ENCODE data around the gene ACTMAP.
"Not testable (repeated sequence)": the region's sequence is repeated elsewhere in the genome, so short reads cannot be mapped to it uniquely, and the experiment has no call there.

Gene ACTMAP, protein sequence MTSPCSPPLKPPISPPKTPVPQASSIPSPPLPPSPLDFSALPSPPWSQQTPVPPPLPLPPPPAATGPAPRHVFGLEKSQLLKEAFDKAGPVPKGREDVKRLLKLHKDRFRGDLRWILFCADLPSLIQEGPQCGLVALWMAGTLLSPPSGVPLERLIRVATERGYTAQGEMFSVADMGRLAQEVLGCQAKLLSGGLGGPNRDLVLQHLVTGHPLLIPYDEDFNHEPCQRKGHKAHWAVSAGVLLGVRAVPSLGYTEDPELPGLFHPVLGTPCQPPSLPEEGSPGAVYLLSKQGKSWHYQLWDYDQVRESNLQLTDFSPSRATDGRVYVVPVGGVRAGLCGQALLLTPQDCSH

DNA sequence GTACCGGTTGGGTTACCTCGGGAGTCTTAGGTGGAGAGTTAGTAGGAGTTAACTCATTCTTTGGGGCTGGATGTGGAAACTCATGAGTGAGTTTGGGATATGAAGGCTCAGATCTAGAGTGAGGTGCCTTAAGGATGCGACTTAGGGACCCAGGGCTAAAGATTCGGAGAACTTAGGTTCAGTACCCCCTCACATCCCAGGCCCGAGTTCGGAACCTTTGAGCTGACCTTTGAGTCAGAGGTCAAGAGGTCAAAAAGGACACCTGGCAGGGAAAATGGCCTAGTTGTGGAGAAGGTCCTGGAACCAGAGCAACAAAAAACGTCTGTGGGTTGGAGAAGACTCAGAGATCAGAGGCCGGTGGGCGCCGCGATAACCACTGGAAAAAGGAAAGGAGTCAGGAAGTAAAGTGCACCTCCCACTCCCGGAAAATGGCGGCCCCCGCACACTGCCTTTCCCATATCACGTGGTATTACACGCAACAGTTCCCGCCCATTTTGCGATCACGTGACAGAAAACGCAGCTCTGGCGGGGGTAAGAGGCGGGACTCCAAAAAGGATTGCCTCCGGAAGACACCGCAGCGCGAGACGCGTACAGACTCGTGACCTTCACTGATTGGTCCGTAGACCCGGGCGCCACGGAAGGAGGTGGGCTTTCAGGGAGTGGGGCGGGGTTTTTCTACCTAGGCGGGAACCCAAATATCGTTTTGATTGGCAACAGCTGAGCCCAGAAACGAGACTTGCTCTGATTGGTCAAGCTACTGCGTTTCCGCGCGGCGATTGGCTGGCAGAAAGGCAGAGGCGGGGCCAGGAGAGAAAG is at the start of gene ACTMAP:
TSS of gene ACTMAP (minus strand) at position 420 of the 816 bp plus-strand sequence. CDS start 674 bp downstream, outside the sequence.
- peak; percentile 100 for DNase-seq (ENCODE audit: low spot score)

DNA sequence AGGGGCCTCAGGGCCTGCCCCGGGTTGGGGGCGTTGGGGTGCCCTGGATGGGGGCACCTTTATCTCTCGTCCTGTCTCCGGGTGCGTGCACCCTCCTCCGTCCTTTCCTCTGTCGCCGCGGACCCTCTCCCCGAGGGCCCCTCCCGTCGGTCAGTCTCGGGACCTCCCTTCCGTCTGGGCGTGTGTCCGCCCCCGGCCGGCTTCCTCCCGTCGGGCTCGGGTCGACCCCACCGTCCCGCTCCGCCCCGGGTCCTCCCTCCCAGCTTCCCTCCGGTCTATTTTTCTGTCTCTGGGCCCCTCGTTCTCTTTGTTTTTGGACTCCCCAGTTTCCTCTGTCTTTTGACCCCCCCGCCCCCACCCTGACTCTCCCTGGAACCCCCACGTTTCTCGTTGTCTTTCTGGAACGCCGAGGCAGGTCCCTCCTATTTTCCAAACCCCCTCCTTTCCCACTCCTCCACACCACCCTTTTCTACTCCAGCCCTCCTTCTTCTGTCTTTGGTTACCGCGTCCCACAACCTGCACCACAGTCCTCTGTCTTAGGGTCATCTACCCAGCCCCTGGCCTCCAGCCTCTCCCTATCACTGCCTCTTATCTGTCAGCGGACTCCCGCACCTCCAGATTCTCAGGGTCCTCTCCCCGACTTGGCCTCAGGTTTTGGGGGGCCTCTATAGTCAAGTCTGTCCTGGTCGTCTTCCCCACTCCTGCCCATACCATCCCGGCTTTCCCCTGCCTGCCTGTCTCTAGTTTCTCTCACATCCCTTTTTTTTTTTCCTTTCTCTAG is 49.5 kb upstream of the ACTMAP start:
- DNase-seq (ENCODE audit: low spot score): peak; percentile 47

DNA sequence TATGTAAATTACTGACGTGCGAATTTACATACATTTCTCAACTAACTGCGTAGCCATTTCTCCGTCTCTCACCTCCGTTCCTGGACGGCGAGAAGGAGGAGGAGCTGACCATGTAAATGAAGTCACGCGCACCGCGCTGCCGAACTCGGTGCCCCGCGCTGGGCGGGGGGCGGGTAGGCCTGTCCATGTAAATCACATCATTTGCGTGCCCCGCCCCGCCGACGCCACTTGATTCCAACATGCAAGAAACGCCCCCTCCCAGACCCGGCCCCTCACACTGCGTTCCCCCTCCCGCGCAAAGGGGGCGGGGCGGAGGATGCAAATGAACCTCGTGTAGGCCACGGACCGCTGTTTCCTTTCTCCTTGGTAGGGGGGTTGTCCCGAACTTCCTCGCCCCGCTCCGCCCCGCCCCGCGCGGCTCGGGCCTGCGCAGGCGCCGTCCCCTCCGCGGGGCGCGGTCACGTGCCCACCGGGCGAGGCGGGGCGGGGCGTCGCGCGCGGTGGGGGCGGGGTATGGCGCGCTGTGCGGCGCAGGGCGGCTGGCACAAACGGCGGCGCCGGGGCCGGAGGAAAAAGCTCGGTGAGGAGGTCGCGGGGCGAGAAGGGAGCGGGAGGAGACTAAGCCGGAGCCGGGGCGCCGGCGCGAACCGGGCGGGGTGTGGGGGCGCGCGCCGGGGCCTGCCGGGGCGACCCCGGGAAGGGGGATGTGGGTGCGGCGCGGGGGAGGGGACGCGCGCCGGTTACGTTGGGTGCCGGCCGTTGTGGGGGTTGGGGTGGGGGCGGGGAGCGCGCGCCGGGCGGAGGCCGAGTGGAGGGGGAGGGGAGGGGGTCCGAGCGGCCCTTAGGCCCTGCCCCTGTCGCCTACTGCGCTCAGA is 48.6 kb upstream of the ACTMAP start, which contains the start of gene EGLN2:
TSS of gene EGLN2 (plus strand) at position 509 of the 875 bp plus-strand sequence. CDS start 1,382 bp downstream, outside the sequence.
- DNase-seq (ENCODE audit: low spot score): peak; percentile 95

DNA sequence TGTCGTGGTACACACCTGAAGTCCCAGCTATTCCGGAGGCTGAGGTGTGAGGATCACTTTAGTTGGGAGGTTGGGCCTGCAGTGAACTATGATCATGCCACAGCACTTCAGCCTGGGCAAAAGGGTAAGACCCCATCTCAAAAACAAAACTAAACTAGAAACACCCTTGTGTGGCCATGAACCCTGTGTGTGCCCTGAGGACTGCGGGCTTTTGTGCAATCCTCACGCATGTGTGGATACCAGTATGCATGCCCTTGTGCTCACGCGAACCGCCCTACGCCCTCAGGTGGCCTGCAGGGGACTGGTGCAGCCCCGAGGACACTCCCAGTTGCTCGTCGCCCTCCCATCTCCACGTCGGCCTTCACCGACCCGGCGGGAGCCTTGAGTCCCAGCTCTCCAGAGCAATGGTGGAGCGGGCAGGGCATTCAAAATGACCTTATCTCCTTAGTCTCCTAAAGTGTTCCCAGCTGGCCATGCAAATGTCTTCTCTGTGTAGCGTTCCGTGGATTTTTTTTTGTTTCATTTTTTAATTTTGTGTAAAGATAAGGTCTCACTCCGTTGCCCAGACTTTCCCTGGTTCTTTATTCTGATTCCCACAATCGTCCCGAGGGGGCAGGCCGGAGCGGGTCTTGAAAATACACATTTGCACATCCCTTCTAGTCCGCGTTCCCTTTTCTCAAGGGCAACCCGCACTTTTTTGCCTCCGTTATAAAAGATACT is 47.8 kb upstream of the ACTMAP start:
- DNase-seq (ENCODE audit: low spot score): peak; percentile 82

DNA sequence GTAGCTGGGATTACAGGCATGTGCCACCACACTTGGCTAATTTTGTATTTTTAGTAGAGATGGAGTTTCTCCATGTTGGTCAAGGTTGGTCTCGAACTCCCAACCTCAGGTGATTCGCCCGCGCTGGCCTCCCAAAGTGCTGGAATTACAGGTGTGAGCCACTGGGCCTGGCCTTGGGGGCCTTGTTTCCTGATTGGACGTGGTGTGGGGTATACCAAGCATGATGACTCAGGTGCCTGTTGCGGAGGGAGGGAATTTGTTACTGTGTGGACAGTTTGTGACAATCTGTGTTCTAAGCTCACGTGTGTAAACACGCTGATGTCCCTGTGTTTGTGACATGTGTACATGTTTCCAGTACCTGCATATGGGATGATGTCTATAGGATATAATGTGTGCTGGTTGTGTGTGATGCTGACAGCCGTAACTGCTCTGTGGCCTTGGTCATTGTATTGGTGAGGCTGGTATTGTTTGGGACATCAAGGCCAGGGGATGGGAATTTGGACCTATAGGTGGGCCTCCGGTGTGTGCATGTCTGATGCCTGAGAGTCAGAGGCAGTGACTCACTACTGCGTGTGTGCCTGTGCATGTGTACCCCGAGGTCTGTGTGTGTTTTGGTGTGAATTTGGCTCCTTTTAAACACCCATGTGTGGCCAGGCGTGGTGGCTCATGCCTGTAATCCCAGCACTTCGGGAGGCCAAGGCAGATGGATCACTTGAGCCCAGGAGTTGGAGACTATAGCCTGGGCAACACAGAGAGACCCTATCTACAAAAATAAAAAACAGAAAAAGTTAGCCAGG is 47.1 kb upstream of the ACTMAP start:
- no peak for DNase-seq (ENCODE audit: low spot score)

DNA sequence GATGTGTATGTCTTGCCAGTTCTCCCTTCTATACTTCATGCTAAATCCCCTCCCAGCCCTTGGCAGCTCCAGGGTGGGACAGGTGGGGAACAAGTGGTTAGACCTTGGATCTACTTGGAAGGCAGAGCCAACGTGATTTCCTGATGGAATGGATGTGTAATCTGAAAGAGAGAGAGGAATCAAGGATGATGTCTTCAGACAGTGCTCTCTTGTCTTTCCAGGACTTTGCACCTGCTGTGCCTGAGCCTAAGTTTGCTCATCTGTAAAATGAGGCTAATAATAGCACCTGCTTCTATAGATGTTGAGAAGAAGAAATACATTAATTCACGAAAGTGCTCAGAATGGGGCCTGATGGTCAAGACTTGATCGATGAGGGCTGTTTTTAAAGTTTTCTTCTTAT is 41.7 kb upstream of the ACTMAP start:
- no peak for DNase-seq (ENCODE audit: low spot score)

DNA sequence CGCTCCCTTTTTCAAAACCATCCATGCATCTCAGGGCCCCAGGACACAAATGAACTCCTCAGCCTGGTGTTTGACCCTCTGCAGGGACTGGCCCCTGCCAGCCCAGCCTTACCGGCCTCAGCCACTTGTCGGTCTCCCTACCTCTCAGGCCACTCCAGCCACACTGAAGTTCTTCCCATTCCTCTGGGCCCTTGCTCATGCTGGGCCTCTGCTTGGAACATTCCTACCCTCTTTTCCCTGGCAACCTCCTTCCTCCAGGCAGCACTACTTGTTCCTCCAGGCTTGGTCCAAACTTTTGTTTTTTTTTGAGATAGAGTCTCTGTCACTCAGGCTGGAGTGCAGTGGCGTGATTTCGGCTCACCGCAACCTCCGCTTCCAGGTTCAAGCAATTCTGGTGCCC is 41.1 kb upstream of the ACTMAP start:
- no peak for DNase-seq (ENCODE audit: low spot score)

DNA sequence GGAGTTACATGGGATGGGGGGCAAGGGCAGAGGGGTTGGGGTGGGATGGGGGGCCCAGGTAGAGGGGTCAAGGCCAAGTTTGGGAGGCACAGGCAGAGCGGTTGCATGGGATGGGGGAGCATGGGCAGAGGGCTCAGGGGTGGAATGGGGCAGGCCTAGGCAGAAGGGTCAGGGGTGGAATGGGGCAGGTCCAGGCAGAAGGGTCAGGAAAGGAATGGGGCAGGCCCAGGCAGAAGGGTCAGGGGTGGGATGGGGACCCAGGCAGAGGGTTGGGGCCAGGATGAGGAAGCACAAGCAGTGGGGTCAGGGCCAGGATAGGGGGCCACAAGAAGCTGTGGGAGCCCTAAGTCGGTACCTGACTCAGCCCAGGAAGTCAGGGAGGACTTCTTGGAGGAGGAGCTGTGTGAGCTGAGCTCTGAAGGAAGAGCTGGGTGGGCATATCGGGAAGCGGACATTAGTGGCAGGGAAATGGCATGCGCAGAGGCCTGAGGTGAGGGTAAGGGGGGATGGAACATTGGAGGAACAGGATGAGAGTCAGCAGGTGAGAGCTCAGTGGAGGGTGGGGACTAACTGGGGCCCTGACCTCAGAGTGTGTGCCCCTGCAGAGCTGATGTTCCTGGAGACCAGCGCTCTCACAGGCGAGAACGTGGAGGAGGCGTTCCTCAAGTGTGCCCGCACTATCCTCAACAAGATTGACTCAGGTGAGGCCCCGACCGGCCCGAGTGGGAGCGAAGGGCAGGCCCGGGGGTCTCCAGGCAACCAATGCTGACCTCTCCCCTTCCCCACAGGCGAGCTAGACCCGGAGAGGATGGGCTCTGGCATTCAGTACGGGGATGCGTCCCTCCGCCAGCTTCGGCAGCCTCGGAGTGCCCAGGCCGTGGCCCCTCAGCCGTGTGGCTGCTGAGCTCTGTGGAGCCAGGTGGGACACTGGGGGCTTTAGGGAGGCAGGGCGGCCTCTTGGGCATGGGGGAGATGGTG is 36.1 kb upstream of the ACTMAP start:
- DNase-seq (ENCODE audit: low spot score): no peak

DNA sequence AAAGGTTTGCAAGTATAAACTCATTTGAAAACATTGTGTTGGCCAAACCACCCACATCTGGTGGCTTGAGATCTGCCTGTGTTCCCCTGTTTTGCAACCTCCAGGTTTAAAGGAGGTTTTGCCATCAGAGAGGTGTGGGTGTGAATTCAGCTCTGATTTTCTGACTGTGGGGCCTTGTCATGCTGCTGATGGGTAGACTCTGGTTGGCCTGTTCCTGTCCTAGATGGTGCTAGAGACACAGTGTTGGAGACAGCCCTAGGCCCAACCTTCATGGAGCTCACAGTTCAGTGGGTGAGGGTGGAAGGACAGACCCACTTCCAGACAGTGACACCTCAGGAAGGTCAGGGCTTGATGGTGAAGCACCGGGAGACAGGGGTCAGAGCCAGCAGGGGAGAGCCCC is 35.2 kb upstream of the ACTMAP start:
- no peak for DNase-seq (ENCODE audit: low spot score)

DNA sequence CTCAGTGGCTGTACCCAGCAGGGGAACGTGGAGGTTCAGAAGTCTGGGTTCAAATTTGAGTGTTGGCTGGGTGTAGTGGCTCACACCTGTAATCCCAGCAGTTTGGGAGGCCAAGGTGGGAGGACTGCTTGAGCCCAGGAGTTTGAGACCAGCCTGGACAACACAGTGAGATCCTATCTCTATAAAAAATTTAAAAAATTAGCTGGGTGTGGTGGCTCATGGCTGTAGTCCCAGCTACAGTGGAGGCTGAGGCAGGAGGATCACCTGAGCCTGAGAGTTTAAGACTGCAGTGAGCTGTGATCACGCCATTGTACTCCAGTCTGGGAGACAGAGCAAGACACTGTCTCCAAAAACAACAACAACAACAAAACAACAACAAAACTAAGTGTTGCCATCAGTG is 33.9 kb upstream of the ACTMAP start:
- DNase-seq (ENCODE audit: low spot score): not testable (repeated sequence)

DNA sequence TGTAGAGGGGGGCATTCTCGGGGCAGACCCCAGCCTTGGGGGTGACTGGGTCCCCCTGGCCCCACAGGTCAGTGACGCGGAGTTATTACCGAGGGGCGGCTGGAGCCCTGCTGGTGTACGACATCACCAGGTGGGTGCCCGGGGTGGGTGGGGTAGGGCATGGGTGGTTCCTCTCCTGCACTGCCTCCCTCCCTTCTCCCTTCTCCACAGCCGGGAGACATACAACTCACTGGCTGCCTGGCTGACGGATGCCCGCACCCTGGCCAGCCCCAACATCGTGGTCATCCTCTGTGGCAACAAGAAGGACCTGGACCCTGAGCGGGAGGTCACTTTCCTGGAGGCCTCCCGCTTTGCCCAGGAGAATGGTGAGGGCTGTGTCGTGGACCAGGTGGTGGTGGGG is 33.4 kb upstream of the ACTMAP start:
- DNase-seq (ENCODE audit: low spot score): no peak

DNA sequence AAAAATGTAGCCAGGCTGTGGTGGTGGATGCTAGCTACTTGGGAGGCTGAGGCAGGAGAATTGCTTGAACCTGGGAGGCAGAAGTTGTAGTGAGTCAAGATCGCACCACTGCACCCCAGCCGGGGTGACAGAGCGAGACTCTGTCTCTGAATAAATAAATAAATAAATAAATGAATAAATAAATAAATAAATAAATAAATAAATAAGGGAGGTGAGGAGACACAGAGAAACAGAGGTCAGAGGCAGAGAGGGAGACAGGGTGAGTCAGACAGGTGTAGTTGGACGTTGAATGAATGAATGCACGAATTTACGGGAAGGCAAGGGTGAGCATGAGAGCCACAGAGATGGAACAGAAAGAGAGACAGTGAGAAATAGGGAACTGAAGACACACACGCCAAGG is 30.9 kb upstream of the ACTMAP start:
- no peak for DNase-seq (ENCODE audit: low spot score)

DNA sequence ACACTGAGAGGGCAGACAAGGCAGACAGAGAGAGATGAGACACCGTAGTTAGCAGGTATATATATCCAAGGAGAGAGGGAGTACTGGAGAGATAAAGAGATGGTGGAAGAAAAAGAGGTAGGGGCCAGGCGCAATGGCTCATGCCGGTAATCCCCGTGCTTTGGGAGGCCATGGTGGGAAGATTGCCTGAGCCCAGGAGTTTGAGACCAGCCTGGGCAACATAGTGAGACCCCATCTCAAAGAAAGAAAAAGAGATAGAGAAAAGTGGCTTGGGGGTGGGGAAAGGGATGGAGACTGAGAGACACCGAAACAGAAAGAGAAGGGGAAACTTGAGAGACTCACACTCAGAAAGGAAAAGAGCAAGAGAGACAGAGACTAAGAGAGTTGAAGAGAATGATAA is 30.3 kb upstream of the ACTMAP start:
- no peak for DNase-seq (ENCODE audit: low spot score)

DNA sequence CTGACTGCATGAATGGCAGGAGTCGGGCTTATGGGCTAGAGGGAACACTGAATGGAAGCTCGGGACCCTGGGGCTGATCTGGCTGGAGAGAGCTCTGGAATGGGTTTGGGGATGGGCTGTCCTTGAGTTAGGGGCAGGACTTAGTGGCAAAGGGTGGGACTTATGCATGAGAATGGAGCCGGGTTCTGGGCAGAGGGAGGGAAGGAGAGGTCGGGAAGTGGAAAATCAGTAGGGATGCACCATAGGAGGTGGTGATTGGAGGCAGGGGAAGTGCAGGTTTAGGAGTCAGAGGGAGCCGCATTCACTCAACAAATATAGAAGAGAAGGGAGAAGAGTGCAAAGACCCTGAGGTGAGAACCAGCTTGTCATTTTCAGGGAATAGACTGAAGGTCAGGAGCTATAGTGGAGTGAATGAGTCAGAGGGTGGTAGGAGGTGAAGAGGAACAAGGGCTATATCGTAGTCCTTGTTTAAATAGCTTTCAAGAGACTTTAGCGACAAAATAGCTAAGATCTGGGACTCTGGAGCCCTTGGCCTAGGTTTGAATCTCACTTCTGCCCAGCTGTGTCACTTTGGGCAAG is 28.5 kb upstream of the ACTMAP start:
- DNase-seq (ENCODE audit: low spot score): no peak

DNA sequence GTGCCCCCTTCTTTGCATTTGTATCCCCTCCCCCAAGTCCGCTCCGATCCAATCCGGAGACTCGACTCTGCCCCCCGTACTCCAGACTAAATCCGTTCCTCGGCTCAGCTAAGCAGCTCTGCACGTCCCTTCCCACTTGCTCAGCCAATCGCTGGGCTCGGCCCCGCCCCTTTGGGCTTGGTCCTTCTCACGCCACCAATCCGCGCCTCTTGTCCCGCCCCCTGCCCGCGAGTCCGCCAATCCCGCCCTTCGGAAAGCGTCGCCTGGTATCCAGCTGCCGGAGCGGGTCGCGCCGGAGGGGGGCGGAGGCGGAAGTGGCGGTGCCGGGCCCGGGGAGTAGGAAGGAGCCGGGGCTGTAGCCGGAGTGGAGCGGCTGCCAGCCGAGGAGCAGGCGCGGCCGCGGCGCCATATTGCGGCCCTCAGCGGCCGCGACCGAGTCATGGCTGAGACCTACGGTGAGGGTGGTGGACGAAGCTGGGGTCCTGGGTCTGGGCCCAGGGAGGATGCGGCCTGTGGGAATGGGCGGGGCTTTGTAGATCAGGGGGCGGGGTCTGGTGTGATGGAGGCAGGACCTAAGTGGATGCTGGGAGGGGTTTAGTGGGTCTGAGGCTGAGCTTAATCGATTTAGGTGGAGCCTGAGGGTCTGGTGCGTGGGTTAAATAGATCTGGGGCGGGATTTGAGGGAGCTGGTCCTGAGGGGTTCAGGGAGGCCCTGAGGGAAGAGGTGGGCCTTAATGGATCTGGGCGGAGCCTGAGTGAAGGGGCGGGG is 27.8 kb upstream of the ACTMAP start, which contains the start of gene RAB4B:
TSS of gene RAB4B (plus strand) at position 311 of the 769 bp plus-strand sequence. CDS start at position 440, 129 bp downstream.
- DNase-seq (ENCODE audit: low spot score): peak; percentile 98

DNA sequence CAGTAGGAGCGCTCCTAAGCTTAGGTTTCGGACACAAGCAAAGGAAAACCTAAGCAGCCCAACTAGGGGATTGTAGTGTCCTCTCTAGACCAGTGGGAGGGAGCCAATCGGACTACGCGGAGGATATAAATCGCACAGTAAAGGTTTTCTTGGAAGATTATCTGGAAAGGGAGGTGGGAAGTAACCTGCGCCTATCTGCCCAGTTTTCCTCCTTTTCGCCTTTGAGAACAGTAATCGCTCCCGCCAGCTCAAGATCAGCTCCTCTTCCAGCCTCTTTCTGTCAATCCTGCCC is 27.3 kb upstream of the ACTMAP start:
- DNase-seq (ENCODE audit: low spot score): no peak

DNA sequence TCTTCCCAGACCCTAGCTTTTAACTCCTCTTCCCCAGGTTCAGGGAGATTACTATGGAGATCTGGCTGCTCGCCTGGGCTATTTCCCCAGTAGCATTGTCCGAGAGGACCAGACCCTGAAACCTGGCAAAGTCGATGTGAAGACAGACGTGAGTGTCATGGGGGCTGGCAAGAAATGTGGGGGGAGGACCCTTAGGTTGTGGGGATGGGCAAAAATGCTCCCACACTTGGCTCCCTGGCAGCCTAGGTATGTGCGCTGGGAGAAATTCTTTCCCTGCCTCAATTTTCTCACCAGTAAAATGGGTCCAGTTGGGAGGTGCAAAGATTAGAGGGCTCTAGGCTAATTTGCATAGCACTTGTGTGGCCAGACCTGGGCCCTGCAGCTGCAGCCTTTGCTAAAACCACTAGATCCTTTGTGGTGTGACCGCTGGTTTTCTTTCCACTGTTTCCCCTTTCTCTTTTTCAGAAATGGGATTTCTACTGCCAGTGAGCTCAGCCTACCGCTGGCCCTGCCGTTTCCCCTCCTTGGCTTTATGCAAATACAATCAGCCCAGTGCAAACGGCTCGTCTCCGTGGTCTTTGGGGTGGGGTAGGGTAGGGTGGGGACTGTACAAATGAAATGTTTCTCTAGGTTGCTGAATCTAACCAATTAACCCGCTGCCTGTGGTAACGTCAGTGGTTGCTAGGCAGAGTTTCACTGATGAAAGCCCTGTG is 26.8 kb upstream of the ACTMAP start:
- peak; percentile 87 for DNase-seq (ENCODE audit: low spot score)
